Ovary (tissue), 9 donors: ENCODE data around the gene REV1. TPM values are rescaled to one million over a fixed set of nuclear protein-coding genes. Genes with fewer than 3 reads are reported as not detected.

Experiments
- DNase-seq, 5 donors: peaks; one replicate each; pipeline ENCODE4 v3.0.0-alpha.2; 2019 to 2020
- H3K27ac ChIP-seq, 2 donors: fragments of 200-600 bp; one replicate each; pipeline versions ENCODE4 v1.5.1 to v1.8.0; 2019 to 2022
- H3K27me3 ChIP-seq: fragments of 200-600 bp; one replicate; pipeline ENCODE4 v1.8.0; 2022
- H3K36me3 ChIP-seq: fragments of 200-600 bp; sonication (generic); one replicate; pipeline ENCODE4 v1.5.1; 2019
- H3K4me1 ChIP-seq: one replicate; pipeline ENCODE4 v1.8.1; 2013; ENCODE audit warnings: mild to moderate bottlenecking, moderate library complexity; ENCODE audit not compliant: insufficient read depth
- H3K4me3 ChIP-seq: fragments of 200-600 bp; sonication (generic); one replicate; pipeline ENCODE4 v1.5.1; 2017
- H3K9me3 ChIP-seq, 2 donors: fragments of 200-600 bp in 1 of 2; sonication (generic) in 1 of 2; one replicate each; pipeline versions ENCODE4 v1.5.1 to v1.8.1; 2013 to 2019; ENCODE audit warnings: mild to moderate bottlenecking in 1 of 2, moderate library complexity in 1 of 2
- EP300 ChIP-seq: sonication (generic); formaldehyde crosslinking; IDR thresholded peaks from one replicate; pipeline ENCODE4 v1.6.1; 2017; ENCODE audit warnings: antibody characterized with exemption
- POLR2A ChIP-seq: fragments of 450-650 bp; IDR thresholded peaks from one replicate; pipeline ENCODE4 v1.6.1; 2017; ENCODE audit warnings: antibody characterized with exemption, mild to moderate bottlenecking, moderate library complexity
- WGBS, 3 donors: extraction: QIAGEN DNeasy Blood & Tissue Kit in 1 of 3; methylation state at CpG; one replicate each; pipeline versions ENCODE4 v1.1.5 to v1.1.7; 2013 to 2017; 5-methylcytosine and 5-hydroxymethylcytosine counted together
- intact Hi-C, 4 donors: fragments of 100-400 bp; cut with DNase I; formaldehyde crosslinking; loops; one replicate each; pipeline versions ENCODE4 v1.11.0 to v1.15.1; 2022 to 2023
- polyA plus RNA-seq, 2 donors: library from polyadenylated mRNA; stranded (reverse); fragments of 200-250 nt in 1 of 2; fragments of 350-450 nt in 1 of 2; fragmentation: Illumina TruSeq in 1 of 2; extraction: RNeasy Lipid Tissue Mini Kit (QIAGEN cat#74804) in 1 of 2; gene quantifications; one replicate each; pipeline ENCODE4 v1.2.3, GENCODE V29; 2013 to 2014
- total RNA-seq, 7 donors: library from RNA; depleted of rRNA in 2 of 7; stranded (reverse); fragments of >200 nt in 2 of 7; fragmentation: NEBNext Ultra II Directional in 3 of 7; extraction: Animal tissue kit (Norgen Biotek cat#: 25700) in 3 of 7; gene quantifications; one replicate each; pipeline versions ENCODE4 v1.1.0 to v1.2.4, GENCODE V29; 2016 to 2023
- TF ChIP-seq, protein P1 (sequence below), 3 donors: fragments of 450-650 bp in 2 of 3; fragments of 200-600 bp in 1 of 3; IDR thresholded peaks; one replicate each; pipeline versions ENCODE4 v1.5.1 to v1.8.0; 2016 to 2022; ENCODE audit warnings: antibody characterized with exemption in 3 of 3, mild to moderate bottlenecking in 1 of 3
- donor health status: DM: no; HTN: no; CAD: no; lungs with moderate emphysema.
- donor health status: DM: no; HTN: no; CAD: no.
- donor health status: Bipolar disorder and iron deficiency.
- donor health status: DM: yes; HTN: yes; CAD: no.
- donor health status: DM: no; HTN: no; CAD: no.
- donor health status: DM: yes; HTN: yes; CAD: no.

REV1 gene
- total and polyA plus RNA-seq, 9 donors, result 25.4 to 63.3 (median 43.6) TPM

- Histone ChIP-seq H3K27ac (no peak overlapping the region), H3K36me3 (no peaks in the 10 kb centered on the region), H3K4me3 (no peak overlapping the region), H3K27me3 (no peaks in the 10 kb centered on the region), H3K9me3 (no peaks in the 10 kb centered on the region), H3K4me1 (peaks cover 13% of the 10 kb centered on the region)
- no peak for DNase-seq
- TF ChIP-seq, protein P1, sequence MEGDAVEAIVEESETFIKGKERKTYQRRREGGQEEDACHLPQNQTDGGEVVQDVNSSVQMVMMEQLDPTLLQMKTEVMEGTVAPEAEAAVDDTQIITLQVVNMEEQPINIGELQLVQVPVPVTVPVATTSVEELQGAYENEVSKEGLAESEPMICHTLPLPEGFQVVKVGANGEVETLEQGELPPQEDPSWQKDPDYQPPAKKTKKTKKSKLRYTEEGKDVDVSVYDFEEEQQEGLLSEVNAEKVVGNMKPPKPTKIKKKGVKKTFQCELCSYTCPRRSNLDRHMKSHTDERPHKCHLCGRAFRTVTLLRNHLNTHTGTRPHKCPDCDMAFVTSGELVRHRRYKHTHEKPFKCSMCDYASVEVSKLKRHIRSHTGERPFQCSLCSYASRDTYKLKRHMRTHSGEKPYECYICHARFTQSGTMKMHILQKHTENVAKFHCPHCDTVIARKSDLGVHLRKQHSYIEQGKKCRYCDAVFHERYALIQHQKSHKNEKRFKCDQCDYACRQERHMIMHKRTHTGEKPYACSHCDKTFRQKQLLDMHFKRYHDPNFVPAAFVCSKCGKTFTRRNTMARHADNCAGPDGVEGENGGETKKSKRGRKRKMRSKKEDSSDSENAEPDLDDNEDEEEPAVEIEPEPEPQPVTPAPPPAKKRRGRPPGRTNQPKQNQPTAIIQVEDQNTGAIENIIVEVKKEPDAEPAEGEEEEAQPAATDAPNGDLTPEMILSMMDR (IDR thresholded peaks at IDR 0.05), result no peak
- TF ChIP-seq EP300, result no peak
- intact Hi-C loops, result loop anchor here in 1 of 4 donors (10.0 kb wide), 1 partner anchor 297 kb away; the partner anchor contains the start of genes MITD1 and MRPL30
- WGBS, 3 donors, result 36 to 58% (median 50%) methylated on average over 1 of the region's 1 CpG
These were observed 7.9 kb downstream of the REV1 start for GRCh38 chr2:99481941-99482340.

DNA sequence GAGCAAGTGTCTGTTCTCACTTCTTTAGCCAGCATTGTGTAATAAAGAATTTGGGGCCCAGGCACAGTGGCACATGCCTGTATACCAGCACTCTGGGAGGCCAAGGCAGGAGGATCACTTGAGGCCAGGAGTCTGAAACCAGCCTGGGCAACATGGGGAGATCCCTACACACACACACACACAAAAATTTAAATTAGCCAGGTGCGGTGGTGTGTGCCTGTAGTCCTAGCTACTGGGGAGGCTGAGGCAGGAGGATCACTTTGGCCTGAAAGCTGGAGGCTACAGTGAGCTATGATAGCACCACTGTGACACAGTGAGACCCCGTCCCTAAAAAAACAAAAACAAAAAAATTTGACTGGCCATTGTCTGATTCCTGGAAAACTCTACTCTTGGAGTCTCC is 8.3 kb downstream of the REV1 start:
- no peaks in the 10 kb centered on the region for H3K36me3 ChIP-seq
- peaks cover 15% of the 10 kb centered on the region for H3K4me1 ChIP-seq
- intact Hi-C loops, result loop anchor here in 1 of 4 donors (10.0 kb wide), 1 partner anchor 297 kb away; the partner anchor contains the start of genes MITD1 and MRPL30
- H3K4me3 ChIP-seq, result no peak overlapping the region
- TF ChIP-seq, protein P1 (IDR thresholded peaks at IDR 0.05), result no peak
- TF ChIP-seq EP300 (no peak), POLR2A (no peak)
- H3K27ac ChIP-seq, result no peak overlapping the region
- DNase-seq, result no peak
- H3K9me3 ChIP-seq, result no peaks in the 10 kb centered on the region
- no peaks in the 10 kb centered on the region for H3K27me3 ChIP-seq
- 93 to 100% (median 96%) methylated on average over 2 of the region's 2 CpGs for WGBS, 3 donors

DNA sequence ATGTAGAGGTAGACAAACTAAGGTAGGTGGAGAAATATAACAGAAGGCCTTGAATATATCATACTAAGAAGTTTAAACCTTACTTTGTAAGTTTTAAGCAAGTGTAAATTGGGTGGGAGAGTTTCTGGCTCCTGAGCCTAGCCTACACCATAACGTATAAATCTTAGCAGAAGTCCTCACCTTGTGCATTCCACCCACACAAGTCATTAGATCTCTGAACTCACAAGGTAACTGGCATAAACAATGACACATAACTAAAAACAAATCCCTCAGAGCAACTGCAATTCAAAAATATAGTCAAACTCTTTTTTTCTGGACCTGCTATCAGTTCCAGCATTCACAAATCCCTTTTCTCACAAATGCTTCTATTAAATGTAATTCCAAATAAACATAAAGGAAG is 9.4 kb downstream of the REV1 start:
- Histone ChIP-seq H3K4me1 (peaks cover 21% of the 10 kb centered on the region), H3K4me3 (no peak overlapping the region), H3K9me3 (no peaks in the 10 kb centered on the region), H3K27me3 (no peaks in the 10 kb centered on the region), H3K27ac (no peak overlapping the region), H3K36me3 (no peaks in the 10 kb centered on the region)
- TF ChIP-seq EP300, result no peak
- TF ChIP-seq, protein P1 (IDR thresholded peaks at IDR 0.05), result no peak
- no peak for TF ChIP-seq POLR2A
- intact Hi-C loops, result loop anchor here in 1 of 4 donors (10.0 kb wide), 1 partner anchor 296 kb away; the partner anchor contains the start of genes MITD1 and MRPL30
- WGBS, 3 donors, result 42 to 57% (median 49%) methylated on average over 1 of the region's 1 CpG
- no peak for DNase-seq

GRCh38 chr2:99478632-99479031 is 11.2 kb downstream of the REV1 start:
- DNase-seq, result no peak
- peaks cover 21% of the 10 kb centered on the region for H3K4me1 ChIP-seq
- TF ChIP-seq, protein P1 (IDR thresholded peaks at IDR 0.05), result no peak
- H3K36me3 ChIP-seq, result no peaks in the 10 kb centered on the region
- 60 to 61% (median 60%) methylated on average over 5 of the region's 5 CpGs for WGBS, 3 donors
- no peaks in the 10 kb centered on the region for H3K9me3 ChIP-seq
- intact Hi-C loops, result no loop called here
- H3K27me3 ChIP-seq, result no peaks in the 10 kb centered on the region
- no peak overlapping the region for H3K4me3 ChIP-seq
- H3K27ac ChIP-seq, result no peak overlapping the region
